Spleen (tissue), 11 donors: ENCODE results near the gene SH3GLB1. TPM values are rescaled to one million over a fixed set of nuclear protein-coding genes. Genes with fewer than 3 reads are reported as not detected.

Experiments
- DNase-seq: peaks from one replicate; pipeline ENCODE4 v3.0.0-alpha.2; 2020
- H3K27ac ChIP-seq, 8 donors: fragments of 200-600 bp; sonication (generic) in 7 of 8; 1 replicate in 4 of 8; 2 replicates in 4 of 8; pipeline versions ENCODE4 v1.5.0 to v1.8.0; 2016 to 2021; ENCODE audit warnings: inconsistent platforms in 4 of 8, mild to moderate bottlenecking in 4 of 8, moderate library complexity in 1 of 8
- H3K27me3 ChIP-seq, 7 donors: fragments of 200-600 bp; sonication (generic) in 6 of 7; replicated peaks in 1 of 7; 1 replicate in 4 of 7; 2 replicates in 3 of 7; pipeline versions ENCODE4 v1.5.0 to v1.8.0; 2016 to 2021; ENCODE audit warnings: inconsistent platforms in 3 of 7, mild to moderate bottlenecking in 1 of 7
- H3K36me3 ChIP-seq, 6 donors: fragments of 200-600 bp; sonication (generic) in 5 of 6; 1 replicate in 4 of 6; 2 replicates in 2 of 6; pipeline versions ENCODE4 v1.5.0 to v1.8.0; 2016 to 2021; ENCODE audit warnings: inconsistent platforms in 2 of 6
- H3K4me1 ChIP-seq, 6 donors: fragments of 200-600 bp; sonication (generic) in 5 of 6; 1 replicate in 3 of 6; 2 replicates in 3 of 6; pipeline versions ENCODE4 v1.5.0 to v1.8.0; 2016 to 2021; ENCODE audit warnings: inconsistent platforms in 3 of 6
- H3K4me3 ChIP-seq, 8 donors: fragments of 200-600 bp; sonication (generic) in 7 of 8; 1 replicate in 4 of 8; 2 replicates in 4 of 8; pipeline versions ENCODE4 v1.5.0 to v1.8.0; 2016 to 2021; ENCODE audit warnings: inconsistent platforms in 4 of 8, mild to moderate bottlenecking in 4 of 8, moderate library complexity in 2 of 8
- H3K9me3 ChIP-seq, 8 donors: fragments of 200-600 bp; sonication (generic) in 7 of 8; 1 replicate in 4 of 8; 2 replicates in 4 of 8; pipeline versions ENCODE4 v1.5.0 to v1.8.0; 2016 to 2021; ENCODE audit warnings: inconsistent platforms in 4 of 8
- CTCF ChIP-seq, 11 experiments: fragments of 200-600 bp in 7 of 11; fragments of 450-650 bp in 4 of 11; sonication (generic) in 4 of 11; IDR thresholded peaks in 8 of 11; conservative IDR thresholded peaks in 3 of 11; 1 replicate in 7 of 11; 2 replicates in 4 of 11; pipeline versions ENCODE4 v1.4.0 to v1.8.0; 2016 to 2021; ENCODE audit warnings: antibody characterized with exemption in 11 of 11, inconsistent platforms in 4 of 11, mild to moderate bottlenecking in 1 of 11
- POLR2A ChIP-seq, 3 donors: fragments of 450-650 bp; IDR thresholded peaks; one replicate each; pipeline ENCODE4 v1.5.1; 2017; ENCODE audit warnings: antibody characterized with exemption in 3 of 3, mild to moderate bottlenecking in 1 of 3
- POLR2AphosphoS5 ChIP-seq, 3 donors: sonication (generic); formaldehyde crosslinking; IDR thresholded peaks; one replicate each; pipeline ENCODE4 v1.5.1; 2017; ENCODE audit warnings: antibody characterized with exemption in 3 of 3
- WGBS, 5 donors: extraction: QIAGEN DNeasy Blood & Tissue Kit in 3 of 5; methylation state at CpG; one replicate each; pipeline versions ENCODE4 v1.1.5 to v1.1.7; 2013 to 2018; 5-methylcytosine and 5-hydroxymethylcytosine counted together
- intact Hi-C: fragments of 100-400 bp; cut with DNase I; formaldehyde crosslinking; loops from one replicate; pipeline ENCODE4 v1.15.0; 2023; ENCODE audit warnings: low total_unique reads
- polyA plus RNA-seq, 3 donors: library from polyadenylated mRNA; stranded (reverse); fragments of 200-250 nt; gene quantifications; one replicate each; pipeline ENCODE4 v1.2.1, GENCODE V29; 2013
- total RNA-seq, 7 donors: library from RNA; depleted of rRNA in 3 of 7; stranded (reverse); fragments of >200 nt in 3 of 7; fragmentation: NEBNext Ultra II Directional in 4 of 7; extraction: Animal tissue kit (Norgen Biotek cat#: 25700) in 4 of 7; gene quantifications; one replicate each; pipeline versions ENCODE4 v1.1.0 to v1.2.1, GENCODE V29; 2016 to 2021
- donor health status: healthy with polysubstance abuse.
- donor health status: DM: no; HTN: no; CAD: no; lungs with moderate emphysema.
- donor health status: DM: no; HTN: no; CAD: no.
- donor health status: Bipolar disorder and iron deficiency.
- donor health status: healthy.
- donor health status: DM: no; HTN: no; CAD: no.
- donor health status: DM: yes; HTN: yes; CAD: no.

The SH3GLB1 gene
- total and polyA plus RNA-seq, 10 donors = 20.2 to 122 (median 86.2) TPM

DNA sequence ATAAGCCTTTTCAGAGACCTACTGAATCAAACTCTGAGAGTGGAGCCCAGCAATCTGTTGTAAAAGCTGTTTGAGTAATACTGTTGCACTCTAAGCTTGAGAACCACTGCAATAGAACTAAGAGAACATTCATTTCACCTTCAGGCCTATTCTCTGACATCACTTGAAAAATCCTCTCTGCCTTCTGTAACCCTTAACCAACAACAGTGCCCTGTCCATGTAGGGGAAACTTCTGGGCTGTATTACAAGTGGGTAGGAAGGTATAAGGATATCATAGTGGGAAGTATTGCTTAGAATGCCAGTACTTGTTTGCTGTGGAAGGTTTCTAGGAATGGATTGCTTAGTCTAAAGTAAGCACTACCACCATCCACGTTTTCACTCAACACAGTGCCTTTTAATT, 42.9 kb downstream of the SH3GLB1 start:
- 57 to 86% (median 69%) methylated on average over 1 of the region's 1 CpG for WGBS, 5 donors
- intact Hi-C loops = no loop called here

DNA sequence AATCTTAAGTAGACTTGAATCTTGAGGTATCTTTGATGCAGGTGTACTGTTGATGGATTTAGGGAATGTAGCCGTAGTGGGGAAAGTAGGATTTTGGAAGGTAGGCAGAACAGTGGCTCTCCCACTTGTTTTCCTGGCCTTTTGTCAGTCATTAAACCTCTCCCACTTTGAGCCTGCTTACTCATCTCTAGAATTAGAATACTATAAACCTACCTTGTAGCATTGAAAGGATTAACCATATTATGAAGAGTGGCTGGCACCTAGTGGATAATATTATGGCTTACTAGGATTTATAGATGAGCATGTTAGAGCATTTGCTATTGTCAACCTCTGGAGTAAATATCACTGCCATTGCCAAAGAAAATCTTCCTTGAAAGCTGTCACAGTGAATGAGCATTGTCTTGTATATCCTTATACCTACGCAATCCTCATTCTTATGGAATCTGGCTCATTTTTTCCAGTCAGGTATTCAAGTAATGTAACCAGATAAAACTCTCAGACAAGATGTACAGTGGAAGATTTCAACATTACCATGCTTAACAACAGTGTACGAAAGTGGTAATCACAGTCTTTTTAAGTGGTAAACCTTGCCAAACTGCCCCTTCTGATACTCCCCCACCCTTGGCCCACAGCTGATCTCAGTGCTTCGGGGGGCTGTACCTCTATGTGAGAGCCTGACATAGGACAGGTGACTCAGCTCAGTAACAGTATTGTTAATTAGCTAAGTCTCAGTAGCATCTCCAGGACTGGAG, 44.4 kb downstream of the SH3GLB1 start:
- DNase-seq = no peak
- peaks cover 0 to 39% (median 18%) of the 10 kb centered on the region in 6 donors for H3K36me3 ChIP-seq

More for the DNA sequence above, 42.9 kb downstream of the SH3GLB1 start:
- no peak overlapping the region for H3K27ac ChIP-seq
- H3K4me3 ChIP-seq = no peak overlapping the region
- DNase-seq = no peak
- peaks cover 0 to 54% (median 33%) of the 10 kb centered on the region in 6 donors for H3K36me3 ChIP-seq
- no peak for TF ChIP-seq CTCF (IDR thresholded peaks at IDR 0.05 in 8 of 11, conservative IDR thresholded peaks at IDR 0.05 in 3 of 11)
- TF ChIP-seq POLR2A (IDR thresholded peaks at IDR 0.05) = no peak
- no peak for TF ChIP-seq POLR2AphosphoS5 (IDR thresholded peaks at IDR 0.05)
- no peaks in the 10 kb centered on the region for H3K4me1 ChIP-seq
- no peaks in the 10 kb centered on the region for H3K9me3 ChIP-seq
- H3K27me3 ChIP-seq = no peaks in the 10 kb centered on the region

DNA sequence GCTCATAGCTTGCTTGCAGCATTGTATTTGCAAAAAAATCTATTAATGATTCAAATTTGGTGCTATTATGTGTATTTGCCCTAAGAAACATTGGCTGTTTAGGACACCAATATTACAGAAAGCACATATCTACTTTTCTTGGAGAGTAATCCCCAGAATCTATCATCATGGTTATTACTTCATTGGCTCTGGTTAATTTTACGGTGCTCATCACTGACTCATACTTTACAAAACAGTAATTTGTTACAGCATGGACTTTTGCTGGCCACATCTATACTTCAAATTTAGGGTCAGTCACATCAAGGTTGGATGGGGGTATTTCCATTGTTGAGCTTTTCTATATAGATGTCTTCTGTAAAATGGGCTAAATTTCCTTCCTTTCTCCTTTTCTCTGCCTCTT, 45.7 kb downstream of the SH3GLB1 start:
- Histone ChIP-seq H3K4me1 (no peaks in the 10 kb centered on the region), H3K27me3 (no peaks in the 10 kb centered on the region), H3K4me3 (no peak overlapping the region), H3K9me3 (no peaks in the 10 kb centered on the region), H3K36me3 (peaks cover 0 to 26% (median 9%) of the 10 kb centered on the region in 6 donors), H3K27ac (no peak overlapping the region)
- WGBS, 5 donors = 78 to 96% (median 86%) methylated on average over 1 of the region's 1 CpG
- no peak for DNase-seq
- intact Hi-C loops = no loop called here
- no peak for TF ChIP-seq POLR2A (IDR thresholded peaks at IDR 0.05)
- no peak for TF ChIP-seq CTCF (IDR thresholded peaks at IDR 0.05 in 8 of 11, conservative IDR thresholded peaks at IDR 0.05 in 3 of 11)
- no peak for TF ChIP-seq POLR2AphosphoS5 (IDR thresholded peaks at IDR 0.05)

More for the DNA sequence above, 44.4 kb downstream of the SH3GLB1 start:
- no peak for TF ChIP-seq POLR2AphosphoS5 (IDR thresholded peaks at IDR 0.05)
- TF ChIP-seq POLR2A (IDR thresholded peaks at IDR 0.05) = no peak
- intact Hi-C loops = no loop called here
- no peak overlapping the region for H3K27ac ChIP-seq
- H3K27me3 ChIP-seq = no peaks in the 10 kb centered on the region
- 85 to 93% (median 87%) methylated on average over 4 of the region's 4 CpGs for WGBS, 5 donors
- no peaks in the 10 kb centered on the region for H3K4me1 ChIP-seq
- no peak overlapping the region for H3K4me3 ChIP-seq
- no peaks in the 10 kb centered on the region for H3K9me3 ChIP-seq

DNA sequence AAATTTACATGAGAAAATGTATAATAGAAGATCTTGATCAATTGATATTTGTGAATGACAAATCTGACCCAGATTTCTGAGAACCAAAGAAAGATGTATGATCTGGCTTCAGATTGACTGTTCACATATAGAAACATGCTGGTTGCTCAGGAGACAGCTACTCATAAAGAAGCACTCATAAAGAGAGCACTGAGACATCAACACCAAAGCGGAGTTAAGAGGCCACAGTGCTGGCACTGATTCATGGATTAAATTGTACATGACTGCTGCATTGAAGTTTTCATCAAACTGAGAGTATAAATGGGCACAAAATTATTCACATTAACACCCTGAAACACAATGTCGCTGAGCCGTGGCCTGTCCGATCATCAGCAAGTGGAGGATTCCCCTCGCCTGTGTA, 46.2 kb downstream of the SH3GLB1 start:
- Histone ChIP-seq H3K27ac (no peak overlapping the region), H3K4me3 (no peak overlapping the region), H3K27me3 (no peaks in the 10 kb centered on the region), H3K9me3 (no peaks in the 10 kb centered on the region), H3K4me1 (no peaks in the 10 kb centered on the region), H3K36me3 (peaks cover 0 to 22% (median 5%) of the 10 kb centered on the region in 6 donors)
- no peak for TF ChIP-seq CTCF (IDR thresholded peaks at IDR 0.05 in 8 of 11, conservative IDR thresholded peaks at IDR 0.05 in 3 of 11)
- TF ChIP-seq POLR2A (IDR thresholded peaks at IDR 0.05) = no peak
- no peak for TF ChIP-seq POLR2AphosphoS5 (IDR thresholded peaks at IDR 0.05)
- 82 to 96% (median 90%) methylated on average over 5 of the region's 5 CpGs for WGBS, 5 donors
- intact Hi-C loops = no loop called here
- DNase-seq = no peak
